Amygdala (tissue), 56 donors: ENCODE data around the gene TRAPPC14.

Source experiments
- DNase-seq, 56 donors: peaks; one replicate each; lab custom pipeline; 2025; lab: John Stamatoyannopoulos, UW

The TRAPPC14 gene

DNA sequence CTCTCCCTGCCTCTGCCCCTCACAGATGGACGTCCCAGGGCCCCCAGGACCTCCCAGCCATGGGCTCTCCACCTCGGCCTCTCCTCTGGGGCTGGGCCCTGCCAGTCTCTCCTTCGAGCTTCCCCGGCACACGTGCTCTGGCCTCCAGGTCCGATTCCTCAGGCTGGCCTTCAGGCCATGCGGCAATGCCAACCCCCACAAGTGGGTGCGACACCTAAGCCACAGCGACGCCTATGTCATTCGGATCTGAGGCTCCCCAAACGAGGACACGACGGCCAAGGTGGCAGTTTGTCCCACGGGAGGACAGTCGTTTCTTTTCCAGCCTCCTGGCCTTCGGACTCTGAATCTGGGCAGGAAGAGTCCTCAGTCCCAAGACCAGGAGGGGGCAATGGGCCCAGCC lies 51.9 kb downstream of the TRAPPC14 start:
- no peak for DNase-seq

- DNase-seq: no peak
These were observed 53.0 kb downstream of the TRAPPC14 start for GRCh38 chr7:100105534-100105933.
